ENCODE measurements around the gene EVC2.

DNA sequence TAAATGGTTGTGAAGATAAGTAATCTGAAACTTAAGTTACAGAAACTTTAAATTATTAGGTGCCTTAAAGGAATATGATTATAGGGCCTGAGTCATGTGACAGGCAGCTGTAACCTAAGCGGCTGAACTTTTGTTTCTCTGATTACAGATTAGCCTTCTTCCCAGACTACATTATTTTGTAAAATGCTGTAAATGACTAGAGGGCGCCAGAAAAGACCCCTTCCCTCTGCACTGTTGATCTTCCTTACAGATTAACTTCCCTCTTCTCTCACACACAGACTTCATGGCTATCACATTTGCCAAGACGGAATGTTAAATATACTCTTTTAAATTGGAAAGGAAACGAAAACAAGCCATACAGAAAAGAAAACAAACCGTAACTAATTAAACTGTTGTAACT is 96.6 kb downstream of the EVC2 start:
- TF ChIP-seq, protein P1, sequence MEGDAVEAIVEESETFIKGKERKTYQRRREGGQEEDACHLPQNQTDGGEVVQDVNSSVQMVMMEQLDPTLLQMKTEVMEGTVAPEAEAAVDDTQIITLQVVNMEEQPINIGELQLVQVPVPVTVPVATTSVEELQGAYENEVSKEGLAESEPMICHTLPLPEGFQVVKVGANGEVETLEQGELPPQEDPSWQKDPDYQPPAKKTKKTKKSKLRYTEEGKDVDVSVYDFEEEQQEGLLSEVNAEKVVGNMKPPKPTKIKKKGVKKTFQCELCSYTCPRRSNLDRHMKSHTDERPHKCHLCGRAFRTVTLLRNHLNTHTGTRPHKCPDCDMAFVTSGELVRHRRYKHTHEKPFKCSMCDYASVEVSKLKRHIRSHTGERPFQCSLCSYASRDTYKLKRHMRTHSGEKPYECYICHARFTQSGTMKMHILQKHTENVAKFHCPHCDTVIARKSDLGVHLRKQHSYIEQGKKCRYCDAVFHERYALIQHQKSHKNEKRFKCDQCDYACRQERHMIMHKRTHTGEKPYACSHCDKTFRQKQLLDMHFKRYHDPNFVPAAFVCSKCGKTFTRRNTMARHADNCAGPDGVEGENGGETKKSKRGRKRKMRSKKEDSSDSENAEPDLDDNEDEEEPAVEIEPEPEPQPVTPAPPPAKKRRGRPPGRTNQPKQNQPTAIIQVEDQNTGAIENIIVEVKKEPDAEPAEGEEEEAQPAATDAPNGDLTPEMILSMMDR (optimal IDR thresholded peaks at IDR 0.05 in 1 of 3, IDR thresholded peaks at IDR 0.05 in 1 of 3, conservative IDR thresholded peaks at IDR 0.05 in 1 of 3; ENCODE audit: extremely low read depth in 1 of 3, insufficient read depth in 2 of 3, low read length in 3 of 3) = no peak
- TF ChIP-seq EZH2 (IDR thresholded peaks at IDR 0.05; ENCODE audit: low read length) = no peak
